GM19438 (cell line): ENCODE results near the gene MAPK8.

ENCODE experiments used
- ATAC-seq: cut with Tn5 transposase; IDR thresholded peaks from one replicate; pipeline ENCODE4 v1.9.1; 2021; ENCODE audit warnings: low read depth; ENCODE audit not compliant: unreplicated experiment

MAPK8 gene

DNA sequence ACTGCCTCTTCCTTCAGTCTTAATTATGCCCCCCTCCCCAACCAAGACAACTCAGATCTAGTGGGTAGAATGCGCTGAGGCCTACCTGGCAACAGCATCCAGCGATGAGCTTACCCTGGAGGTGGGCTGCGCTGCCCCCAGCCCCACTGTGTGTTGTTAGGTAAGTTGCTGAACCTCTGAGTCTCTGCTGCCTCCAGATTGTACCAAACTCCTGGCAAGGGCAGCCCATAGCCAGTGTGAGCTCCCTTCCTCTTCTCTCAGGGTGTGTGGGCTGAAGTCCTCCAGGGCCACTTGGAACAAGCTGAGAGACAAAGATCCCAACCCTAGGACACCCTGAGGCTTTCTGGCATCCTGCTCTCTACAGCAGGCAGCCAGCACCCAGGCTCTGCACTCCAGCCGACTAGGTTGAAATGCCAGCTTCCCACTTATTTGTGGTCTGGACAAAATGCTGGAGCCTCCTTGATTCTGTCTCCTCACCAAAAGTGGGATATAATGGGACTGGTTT lies 163.1 kb downstream of the MAPK8 start:
- no peak for ATAC-seq

DNA sequence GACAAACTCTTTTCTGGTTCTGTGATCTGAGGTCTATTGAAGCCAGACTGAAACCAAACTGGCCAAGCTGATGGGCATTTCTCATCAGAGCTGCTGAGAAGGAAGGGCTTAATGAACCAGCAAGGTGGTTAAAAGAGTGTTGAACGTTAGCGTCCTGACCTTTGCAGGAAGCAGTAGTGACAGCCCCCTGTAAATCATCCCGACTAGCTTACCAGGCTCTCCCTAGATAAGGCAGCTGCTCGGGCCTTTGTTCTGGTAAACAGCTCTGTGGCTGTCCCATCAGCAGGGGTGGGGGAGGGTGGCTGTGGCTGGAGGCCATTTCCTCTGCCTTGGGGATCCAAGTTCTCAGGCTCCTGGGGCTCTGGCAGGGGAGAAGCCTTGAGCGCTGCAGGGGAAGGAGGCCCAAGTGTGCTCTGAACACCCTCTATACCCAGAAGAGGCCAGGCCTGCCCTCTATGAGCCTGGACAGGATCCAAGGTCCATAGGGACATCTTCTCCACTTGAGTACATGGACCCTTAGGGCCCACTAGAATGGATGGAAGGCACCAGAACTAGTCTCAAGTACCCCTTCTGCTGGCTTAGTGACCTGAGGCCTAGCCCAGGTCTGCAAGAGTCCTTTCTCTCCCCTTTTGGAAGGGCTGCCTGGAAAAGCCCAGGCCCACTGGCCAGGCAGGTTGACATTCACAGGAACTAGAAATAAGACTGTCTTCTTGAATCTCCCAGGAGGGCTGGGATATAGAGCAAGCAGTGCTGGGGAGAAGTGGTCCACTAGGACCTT lies 163.8 kb downstream of the MAPK8 start:
- no peak for ATAC-seq

DNA sequence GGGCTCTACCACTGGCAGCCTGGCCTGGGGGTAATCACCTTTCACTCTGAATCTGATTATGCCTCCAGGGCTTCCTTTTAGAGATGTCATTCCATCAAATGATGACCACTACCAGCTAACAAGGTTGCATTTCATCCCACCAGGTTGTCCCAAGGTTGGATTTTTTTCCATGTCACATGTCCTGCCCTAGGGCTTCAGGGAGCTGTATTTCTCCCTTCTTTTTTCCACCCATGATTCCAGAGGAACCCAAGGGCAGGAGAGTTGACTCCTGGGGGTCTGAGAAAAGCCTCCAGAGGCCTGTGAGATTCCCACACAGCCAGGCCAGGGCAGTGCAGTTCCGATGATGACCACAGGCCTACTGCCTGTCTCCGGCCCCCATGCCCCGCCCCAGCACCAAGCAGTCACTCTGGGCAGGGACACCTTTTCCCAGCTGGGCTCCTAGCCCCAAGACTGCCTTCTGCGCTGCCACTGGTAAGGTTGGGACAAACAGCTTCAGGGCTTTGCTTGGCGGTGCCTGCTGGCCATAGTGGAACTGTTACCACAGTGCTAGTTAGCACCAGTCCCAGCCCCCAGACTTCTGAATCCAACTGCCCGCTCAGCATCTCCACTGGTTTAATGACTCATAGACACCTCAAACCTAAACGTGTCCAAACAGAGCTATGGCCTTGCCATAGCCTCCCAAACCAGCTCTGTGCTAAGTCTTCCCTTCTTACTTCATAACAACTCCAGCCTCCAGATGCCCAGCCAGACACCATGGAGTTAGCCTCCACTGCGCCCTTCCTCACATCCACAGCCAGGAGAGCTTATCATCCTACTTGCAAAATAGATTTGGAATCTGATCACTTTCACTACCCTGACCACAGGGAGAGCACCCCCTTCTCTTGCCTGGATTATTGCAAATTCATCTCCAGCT lies 164.7 kb downstream of the MAPK8 start:
- no peak for ATAC-seq

DNA sequence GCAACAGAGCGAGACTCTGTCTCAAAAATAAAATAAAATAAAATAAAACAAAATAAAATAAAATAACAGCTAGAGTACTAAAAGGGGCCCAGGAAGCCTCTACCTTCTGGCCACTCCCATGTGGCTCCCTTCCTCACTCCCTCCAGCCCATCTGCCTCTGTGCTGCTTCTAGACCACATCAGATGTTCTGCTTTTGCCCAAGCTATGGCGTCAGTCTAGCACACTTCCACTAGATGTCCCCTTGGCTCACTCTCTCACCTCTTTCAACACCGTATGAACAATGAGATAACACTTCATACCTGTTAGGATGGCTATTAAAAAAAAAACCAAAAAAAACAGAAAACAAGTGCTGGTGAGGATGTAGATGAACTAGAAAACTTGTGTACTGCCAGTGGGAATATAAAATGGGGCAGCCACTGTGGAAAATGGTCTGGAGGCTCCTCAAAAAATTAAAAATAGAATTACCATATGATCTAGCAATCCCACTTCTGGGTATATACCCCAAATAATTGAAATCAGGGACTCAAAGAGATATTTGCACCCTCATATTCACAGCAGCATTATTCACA lies 166.1 kb downstream of the MAPK8 start:
- ATAC-seq: no peak

DNA sequence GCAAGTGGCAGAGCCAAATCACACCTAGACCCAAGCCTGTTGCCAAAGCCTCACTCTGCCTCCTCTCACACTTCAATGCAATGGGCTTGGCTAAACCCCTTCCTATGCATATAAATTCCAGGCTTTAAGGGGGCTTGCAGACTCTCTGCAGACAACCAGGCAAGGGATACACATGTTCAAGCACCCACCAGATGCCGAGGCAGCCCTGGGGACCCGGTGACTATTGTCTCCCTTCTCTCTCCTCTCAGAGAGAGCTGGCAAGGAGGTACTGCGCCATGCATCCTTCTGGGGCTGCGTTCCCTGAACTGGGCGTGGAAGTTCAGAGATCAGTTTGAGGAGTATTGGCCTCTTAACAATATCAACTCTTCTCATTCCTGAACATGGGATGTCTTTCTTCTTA lies 167.2 kb downstream of the MAPK8 start:
- no peak for ATAC-seq

DNA sequence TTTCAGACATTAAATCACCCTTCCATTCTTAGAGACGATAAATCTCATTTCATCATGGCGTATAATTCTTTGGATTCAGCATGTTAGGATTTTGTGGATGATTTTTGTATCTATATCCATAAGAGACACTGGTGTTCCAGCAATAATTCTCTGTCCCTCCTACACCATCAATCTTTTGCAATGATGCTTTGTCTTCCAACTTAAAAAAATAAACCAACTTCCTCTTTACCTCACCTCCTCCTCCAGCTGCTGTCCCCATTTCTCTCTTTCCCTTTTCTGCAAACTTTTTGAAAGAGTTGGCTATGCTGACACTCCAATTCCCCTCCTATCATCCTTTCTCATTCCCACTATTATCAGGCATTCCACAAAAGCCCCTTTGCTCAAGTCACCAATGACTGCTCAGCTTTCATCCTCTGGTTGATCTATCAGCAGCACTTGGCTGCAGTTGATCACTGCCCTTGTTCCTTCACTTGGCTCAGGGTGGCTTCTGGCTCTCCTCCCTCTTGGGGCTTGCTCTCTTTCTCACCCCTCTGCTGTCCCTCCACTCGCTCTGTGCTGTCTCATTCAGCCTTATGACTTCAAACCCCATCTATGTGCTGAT lies 168.4 kb downstream of the MAPK8 start:
- ATAC-seq: no peak

DNA sequence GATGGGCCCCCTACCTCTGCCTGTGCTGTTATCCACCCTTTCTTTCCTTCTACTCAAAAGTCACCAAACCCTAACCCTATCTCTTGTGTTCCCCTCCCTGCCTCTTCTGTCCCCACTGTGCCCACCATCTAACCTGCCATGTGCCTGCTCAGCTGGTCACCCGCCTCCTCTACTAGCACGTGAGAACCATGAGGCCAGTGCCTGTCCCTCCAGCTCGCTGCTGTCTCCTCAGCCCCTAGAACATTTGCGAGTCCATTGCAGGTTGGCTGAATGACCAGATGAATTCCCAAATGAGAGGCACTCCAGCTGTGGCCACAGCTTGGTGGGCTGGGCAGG lies 169.4 kb downstream of the MAPK8 start:
- ATAC-seq: no peak

DNA sequence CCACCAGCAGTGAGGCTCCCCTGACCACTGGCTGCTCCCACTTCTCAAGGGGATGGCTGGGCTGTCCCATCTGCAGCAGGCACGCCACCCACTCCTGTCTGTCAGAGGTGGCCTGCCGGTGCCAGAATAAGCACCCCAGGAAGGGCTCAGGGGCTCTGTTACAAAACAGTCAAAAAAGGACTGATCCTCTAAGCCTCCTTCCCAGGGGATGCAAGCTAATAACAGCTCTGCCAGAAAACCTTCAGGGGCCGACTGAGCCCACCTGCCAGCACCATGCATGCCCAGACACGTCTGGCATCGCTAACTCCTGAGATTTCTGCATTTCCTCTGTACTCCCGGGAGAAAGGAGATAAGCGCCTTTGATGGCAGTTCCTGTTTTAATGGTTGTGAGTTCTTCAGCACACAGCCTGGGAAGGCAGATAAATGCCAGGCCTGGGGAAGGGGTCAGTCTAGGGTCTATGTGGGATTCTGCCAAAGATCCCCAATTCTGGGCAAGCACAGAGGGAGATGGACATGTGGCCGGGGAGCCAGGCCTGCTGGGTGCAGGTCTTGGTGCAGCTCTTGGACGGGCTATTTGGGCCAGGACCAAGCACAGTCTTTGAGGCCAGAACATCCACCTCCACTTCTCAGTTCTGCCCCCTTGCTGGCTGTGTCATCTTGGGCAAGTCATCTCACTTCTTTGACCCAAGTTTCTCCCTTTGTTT lies 170.0 kb downstream of the MAPK8 start:
- ATAC-seq: no peak

DNA sequence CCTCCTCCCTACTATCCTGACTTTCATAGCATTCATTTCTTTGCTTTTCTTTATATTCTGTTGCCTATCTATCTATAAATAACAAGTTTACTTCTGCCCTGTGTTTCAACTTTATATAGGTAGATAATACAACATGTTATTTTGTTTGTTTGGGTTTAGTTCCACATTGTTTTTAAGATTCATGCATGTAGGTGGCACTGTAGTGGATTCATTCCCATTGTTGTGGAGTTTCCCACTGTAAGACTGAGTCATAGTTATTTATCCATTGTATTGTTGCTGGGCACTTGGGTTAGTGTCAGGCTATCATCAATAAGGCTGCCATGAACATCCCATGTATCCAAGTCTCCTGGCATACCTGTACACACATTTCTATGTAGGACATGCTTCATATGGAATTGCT lies 170.7 kb downstream of the MAPK8 start:
- no peak for ATAC-seq

DNA sequence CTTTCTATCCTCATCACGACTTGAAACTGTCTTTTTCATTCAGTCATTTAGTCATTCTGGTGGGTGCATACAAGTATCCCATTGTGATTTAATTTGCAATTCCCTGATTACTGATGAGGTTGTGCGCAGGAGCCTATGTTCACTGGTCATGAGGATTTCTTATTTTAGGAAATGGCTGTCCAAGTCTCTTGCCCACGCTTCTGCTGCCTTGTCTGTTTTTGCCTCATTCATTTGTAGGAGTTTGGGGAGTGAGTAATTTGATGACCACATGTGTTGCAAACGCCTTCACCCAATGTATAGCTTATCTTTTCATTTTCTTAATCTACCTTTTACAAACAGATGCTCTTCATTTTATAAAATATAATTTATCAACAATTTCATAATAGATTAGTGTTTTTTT lies 171.1 kb downstream of the MAPK8 start:
- ATAC-seq: no peak

DNA sequence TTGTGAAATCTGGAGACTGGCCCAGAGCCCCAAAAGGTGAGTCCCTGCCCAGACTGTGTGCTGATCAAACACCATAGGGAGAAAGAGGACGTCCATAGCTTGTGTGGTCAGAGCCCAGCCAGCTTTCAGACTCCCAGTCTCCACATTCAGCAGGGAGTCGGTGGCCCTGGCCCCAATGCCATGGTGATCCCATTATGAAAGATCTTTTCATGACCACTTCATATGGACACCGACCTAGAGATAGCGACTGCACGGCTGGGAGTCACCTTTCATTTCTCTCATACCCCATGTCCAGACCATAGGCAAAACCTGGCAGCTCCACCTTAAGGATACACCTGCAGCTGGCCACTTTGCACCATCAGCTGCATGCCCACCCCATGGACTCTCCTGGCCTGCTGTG lies 172.0 kb downstream of the MAPK8 start:
- ATAC-seq: no peak

DNA sequence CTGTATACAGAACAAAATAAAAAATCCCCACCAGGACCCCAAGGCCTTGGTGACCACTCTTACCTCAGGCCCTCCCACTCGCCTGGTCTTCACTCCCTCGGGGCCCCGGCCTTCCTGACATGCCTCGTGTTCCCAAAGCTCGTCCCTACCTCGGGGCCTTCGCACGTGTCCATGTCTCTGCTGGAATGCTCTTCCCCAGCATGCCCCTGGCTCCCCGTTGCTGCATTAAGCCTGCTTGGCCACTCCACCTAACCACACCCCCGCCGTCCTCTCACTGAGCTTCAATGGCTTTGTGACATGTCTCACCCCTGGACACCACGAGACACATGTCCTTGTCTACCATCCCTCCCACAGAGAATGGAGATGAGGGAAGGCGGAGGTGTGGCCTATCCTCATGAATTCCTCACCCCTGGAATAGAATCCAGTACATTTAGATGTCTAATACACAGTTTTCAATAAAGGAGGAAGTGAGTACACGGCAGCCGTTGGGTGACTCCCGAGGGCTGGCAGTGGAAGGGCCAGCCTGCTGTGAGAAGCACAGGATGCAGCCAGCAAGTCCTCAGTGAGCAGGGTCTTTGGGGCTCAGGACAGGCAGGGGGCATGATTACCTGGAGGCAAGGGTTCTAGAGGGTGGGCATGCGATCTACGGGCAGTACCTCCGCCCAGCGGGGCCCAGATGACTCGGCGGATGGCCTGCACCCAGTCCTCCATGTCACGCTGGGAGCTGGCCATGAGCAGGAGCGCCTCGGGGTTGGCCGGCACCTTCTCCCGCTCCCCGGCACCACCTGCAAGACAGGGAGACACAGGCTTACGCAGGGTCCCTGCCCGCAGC lies 172.7 kb downstream of the MAPK8 start:
- no peak for ATAC-seq

DNA sequence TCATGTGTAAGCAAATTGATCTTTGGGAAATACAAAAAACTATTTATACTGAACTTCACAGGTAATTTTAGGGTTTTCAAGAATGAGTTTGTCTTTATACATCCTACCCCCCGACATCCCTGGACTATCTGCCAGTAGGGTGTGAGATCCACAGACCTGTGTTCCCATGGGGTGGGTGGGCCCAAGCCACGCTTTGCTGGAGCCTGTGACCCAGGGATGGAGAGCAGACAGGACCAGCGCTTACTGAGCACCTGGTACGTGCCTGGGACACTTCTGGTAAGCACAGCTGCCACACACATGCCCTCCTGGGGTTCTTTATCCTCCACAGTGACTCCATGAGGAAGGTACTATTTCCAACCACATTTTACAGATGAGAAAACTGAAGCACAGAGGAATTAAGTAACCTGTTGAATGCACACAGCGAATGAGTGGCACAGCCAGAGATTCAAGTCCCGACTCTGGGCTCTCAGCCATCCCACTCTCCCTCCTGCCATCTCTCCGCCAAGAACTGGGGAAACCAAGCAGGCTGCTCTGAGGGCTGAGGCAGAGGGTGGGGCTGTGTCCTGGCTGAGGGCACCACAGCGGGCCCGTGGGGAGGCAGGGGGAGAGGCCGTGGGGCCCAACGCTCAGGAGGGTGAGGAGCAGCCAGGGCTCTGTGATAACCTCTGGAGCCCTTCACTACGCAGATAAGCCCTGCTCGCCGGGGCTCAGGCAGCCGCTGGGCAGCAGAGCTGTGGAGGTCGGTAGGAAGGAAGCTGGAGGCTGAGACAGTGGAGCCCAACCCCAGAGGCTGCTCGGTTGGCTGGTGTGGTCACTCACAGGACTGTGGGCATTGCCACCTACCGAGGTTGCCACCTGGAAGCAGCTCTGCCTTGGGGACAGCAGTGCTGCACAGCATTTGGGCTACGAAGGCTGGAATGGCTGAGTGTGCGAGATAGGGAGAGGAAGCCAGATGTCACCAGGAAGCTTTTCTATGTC lies 174.2 kb downstream of the MAPK8 start:
- no peak for ATAC-seq

DNA sequence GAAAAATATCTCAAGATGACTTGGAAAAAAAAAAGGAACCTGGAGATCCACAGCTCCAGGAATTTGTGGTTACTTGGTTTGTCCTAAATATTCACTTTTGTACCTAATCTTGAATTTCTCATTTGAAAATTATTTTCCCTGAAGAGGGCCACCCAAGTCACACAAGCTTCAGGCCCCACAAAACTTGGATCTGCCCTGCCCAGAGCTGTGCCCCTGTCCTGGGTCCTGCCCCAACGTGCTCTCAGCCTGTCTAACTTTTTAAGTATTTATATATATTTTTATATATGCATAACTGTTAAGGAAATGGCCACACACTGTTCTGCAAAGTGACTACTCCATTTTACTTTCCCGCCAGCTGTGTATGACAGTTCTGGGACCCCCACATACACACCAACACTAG lies 174.9 kb downstream of the MAPK8 start:
- no peak for ATAC-seq

DNA sequence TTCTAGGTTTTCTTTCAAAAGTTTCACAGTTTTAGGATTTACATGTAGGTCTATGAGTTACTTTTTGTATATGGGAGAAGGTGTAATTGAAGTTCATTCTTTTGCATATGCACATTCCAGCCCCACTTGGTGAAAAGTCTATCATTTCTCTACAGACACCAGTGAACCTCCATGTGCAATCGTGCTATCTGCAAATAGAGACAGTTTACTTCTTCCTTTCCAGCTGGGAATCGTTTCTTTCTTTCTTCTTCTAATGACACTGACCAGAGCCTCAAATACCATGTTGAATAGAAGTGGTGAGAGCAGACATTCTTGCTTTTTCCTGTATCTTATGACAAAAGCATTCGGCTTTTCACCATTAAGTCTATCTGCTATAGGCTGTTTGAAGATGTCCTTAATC lies 175.7 kb downstream of the MAPK8 start:
- no peak for ATAC-seq

DNA sequence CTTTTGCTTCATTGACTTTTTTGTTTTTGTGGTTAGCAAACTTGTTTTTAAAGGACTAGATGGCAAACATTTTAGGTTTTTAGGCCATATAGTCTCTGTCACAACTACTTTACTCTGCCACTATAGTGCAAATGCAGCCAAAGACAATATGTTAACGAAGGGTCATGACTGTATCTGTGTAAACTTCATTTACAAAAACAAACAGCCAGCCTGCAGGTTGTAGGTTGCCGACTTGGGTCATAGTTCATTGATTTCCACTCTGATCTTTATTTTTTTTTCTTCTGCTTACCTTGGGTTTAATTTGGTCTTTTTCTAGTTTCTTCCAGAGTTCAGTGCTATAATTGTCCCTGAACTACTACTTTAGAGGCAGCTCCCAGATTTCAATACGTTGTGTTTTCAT lies 178.4 kb downstream of the MAPK8 start:
- ATAC-seq: no peak

DNA sequence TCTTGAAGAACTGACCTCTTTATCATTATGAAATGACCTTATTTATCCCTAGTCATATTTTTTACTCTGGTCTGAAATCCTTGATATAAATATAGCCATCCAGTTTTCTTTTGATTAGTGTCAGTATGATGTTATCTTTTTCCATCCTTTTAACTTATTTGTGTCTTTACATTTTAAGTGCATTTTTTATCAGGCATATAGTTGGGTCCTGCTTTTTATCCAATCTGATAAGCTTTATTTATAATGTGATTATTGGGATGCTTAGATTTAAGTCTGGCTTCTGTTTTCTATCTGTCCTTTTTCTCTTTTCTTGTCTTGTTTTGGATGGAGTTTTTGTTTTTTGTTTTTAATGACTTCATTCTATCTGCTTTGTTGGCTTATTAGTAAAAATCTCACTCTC lies 179.2 kb downstream of the MAPK8 start:
- no peak for ATAC-seq

DNA sequence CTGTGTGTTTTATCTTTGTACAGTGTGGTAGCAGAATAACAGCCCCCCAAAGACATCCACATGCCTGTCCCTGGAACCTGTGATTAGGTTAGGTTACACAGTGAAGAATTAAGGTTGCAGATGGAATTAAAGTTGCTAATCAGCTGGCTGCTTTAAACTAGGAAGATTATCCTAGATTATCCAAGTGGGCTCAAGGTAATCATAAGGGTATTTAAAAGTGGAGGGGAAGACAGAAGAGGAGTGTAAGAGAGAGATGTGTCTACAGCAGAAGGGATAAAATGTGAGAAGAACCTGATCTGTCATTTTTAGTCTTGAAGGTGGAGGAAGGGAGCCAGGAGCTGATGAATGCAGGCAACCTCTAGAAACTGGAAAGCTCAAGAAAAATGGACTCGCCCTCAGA lies 180.8 kb downstream of the MAPK8 start:
- no peak for ATAC-seq
